GM18951 (cell line): Measurements from ENCODE around the gene KLK2.

Experiments
- POLR2A ChIP-seq: IDR thresholded peaks from 4 replicates; pipeline ENCODE4 v1.6.1; 2011; ENCODE audit warnings: mild to moderate bottlenecking; ENCODE audit not compliant: insufficient read length, insufficient read depth; ENCODE audit errors: extremely low read depth
- in situ Hi-C: fragments of 300-500 bp; cut with MboI; formaldehyde crosslinking; loops from one replicate; pipeline ENCODE4 v1.12.0; 2022; ENCODE audit warnings: low sequenced_read_pairs, mixed read lengths, inconsistent platforms; ENCODE audit not compliant: unreplicated experiment

Gene KLK2

DNA sequence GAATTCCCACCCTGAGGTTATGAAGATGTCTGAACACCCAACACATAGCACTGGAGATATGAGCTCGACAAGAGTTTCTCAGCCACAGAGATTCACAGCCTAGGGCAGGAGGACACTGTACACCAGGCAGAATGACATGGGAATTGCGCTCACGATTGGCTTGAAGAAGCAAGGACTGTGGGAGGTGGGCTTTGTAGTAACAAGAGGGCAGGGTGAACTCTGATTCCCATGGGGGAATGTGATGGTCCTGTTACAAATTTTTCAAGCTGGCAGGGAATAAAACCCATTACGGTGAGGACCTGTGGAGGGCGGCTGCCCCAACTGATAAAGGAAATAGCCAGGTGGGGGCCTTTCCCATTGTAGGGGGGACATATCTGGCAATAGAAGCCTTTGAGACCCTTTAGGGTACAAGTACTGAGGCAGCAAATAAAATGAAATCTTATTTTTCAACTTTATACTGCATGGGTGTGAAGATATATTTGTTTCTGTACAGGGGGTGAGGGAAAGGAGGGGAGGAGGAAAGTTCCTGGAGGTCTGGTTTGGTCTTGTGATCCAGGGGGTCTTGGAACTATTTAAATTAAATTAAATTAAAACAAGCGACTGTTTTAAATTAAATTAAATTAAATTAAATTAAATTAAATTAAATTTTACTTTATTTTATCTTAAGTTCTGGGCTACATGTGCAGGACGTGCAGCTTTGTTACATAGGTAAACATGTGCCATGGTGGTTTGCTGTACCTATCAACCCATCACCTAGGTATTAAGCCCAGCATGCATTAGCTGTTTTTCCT is 11.5 kb upstream of the KLK2 start:
- in situ Hi-C loops, result no loop called here
- no peak for TF ChIP-seq POLR2A

GRCh38 chr19:50869479-50869878 is 3.8 kb upstream of the KLK2 start:
- no peak for TF ChIP-seq POLR2A
- in situ Hi-C loops, result no loop called here

DNA sequence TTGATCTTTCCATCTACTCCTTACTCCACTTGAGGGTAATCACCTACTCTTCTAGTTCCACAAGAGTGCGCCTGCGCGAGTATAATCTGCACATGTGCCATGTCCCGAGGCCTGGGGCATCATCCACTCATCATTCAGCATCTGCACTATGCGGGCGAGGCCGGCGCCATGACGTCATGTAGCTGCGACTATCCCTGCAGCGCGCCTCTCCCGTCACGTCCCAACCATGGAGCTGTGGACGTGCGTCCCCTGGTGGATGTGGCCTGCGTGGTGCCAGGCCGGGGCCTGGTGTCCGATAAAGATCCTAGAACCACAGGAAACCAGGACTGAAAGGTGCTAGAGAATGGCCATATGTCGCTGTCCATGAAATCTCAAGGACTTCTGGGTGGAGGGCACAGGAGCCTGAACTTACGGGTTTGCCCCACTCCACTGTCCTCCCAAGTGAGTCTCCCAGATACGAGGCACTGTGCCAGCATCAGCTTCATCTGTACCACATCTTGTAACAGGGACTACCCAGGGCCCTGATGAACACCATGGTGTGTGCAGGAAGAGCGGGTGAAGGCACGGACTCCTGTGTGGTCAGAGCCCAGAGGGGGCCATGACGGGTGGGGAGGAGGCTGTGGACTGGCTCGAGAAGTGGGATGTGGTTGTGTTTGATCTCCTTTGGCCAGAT is 2.7 kb upstream of the KLK2 start:
- no peak for TF ChIP-seq POLR2A
- in situ Hi-C loops, result no loop called here

- in situ Hi-C loops, result no loop called here
- no peak for TF ChIP-seq POLR2A
These were observed 972 bp downstream of the KLK2 start for GRCh38 chr19:50874211-50874610.

- TF ChIP-seq POLR2A, result no peak
- in situ Hi-C loops, result no loop called here
These were observed 2.7 kb downstream of the KLK2 start for GRCh38 chr19:50875795-50876422.

DNA sequence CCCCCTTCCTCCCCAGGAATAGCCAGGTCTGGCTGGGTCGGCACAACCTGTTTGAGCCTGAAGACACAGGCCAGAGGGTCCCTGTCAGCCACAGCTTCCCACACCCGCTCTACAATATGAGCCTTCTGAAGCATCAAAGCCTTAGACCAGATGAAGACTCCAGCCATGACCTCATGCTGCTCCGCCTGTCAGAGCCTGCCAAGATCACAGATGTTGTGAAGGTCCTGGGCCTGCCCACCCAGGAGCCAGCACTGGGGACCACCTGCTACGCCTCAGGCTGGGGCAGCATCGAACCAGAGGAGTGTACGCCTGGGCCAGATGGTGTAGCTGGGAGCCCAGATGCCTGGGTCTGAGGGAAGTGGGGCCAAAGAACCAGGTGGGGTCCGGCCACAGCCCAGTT is 3.2 kb downstream of the KLK2 start:
- TF ChIP-seq POLR2A, result no peak
- in situ Hi-C loops, result no loop called here

DNA sequence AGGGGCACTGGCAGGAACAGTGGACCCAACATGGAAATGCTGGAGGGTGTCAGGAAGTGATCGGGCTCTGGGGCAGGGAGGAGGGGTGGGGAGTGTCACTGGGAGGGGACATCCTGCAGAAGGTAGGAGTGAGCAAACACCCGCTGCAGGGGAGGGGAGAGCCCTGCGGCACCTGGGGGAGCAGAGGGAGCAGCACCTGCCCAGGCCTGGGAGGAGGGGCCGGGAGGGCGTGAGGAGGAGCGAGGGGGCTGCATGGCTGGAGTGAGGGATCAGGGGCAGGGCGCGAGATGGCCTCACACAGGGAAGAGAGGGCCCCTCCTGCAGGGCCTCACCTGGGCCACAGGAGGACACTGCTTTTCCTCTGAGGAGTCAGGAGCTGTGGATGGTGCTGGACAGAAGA is 4.1 kb downstream of the KLK2 start:
- in situ Hi-C loops, result no loop called here
- TF ChIP-seq POLR2A, result no peak

DNA sequence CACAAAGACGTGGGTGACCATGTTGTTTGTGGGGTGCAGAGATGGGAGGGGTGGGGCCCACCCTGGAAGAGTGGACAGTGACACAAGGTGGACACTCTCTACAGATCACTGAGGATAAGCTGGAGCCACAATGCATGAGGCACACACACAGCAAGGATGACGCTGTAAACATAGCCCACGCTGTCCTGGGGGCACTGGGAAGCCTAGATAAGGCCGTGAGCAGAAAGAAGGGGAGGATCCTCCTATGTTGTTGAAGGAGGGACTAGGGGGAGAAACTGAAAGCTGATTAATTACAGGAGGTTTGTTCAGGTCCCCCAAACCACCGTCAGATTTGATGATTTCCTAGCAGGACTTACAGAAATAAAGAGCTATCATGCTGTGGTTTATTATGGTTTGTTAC is 5.6 kb downstream of the KLK2 start:
- no peak for TF ChIP-seq POLR2A
- in situ Hi-C loops, result no loop called here

- in situ Hi-C loops, result no loop called here
These were observed 7.0 kb downstream of the KLK2 start for GRCh38 chr19:50880241-50880640.

DNA sequence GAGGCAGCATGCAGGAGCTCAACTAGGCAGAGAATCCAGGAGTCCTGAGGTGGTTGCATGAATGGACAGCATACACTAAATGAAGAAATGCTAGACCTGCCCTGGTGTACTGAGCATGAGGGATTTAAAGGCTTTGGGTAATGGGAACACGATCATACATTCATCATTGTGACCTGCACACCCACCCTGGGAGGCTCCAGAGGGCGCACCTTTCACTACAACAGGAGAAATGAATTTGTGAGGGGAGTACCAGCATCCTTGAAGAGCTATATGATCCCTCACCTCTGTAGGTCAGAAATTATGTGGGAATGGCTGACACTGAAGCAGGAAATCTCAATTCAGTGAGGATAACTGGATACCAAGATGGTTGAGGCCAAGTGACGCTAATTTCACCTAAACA is 8.9 kb downstream of the KLK2 start:
- TF ChIP-seq POLR2A, result no peak
- in situ Hi-C loops, result no loop called here

More at GRCh38 chr19:50880241-50880640, 7.0 kb downstream of the KLK2 start:
- no peak for TF ChIP-seq POLR2A

DNA sequence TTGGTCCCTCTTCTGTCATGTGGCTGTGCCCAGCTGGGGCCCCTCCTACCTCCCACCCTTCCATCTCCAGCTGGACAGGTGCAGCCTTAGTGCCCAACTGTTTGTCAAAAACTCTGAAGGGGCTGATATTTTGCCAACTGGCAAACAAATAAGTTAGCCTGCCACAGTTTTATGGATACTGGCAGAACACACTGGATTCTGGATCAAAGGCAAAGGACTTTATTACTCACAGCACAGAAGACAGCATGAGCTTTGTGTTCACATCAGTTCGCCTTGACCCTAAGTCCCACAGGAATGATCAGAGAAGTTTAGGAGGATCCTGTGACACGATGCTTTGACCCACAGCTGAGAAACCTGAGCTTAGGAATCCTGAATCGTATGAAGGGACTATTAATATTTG is 16.4 kb downstream of the KLK2 start:
- no peak for TF ChIP-seq POLR2A
- in situ Hi-C loops, result no loop called here

GRCh38 chr19:50890422-50891252 is 17.4 kb downstream of the KLK2 start:
- TF ChIP-seq POLR2A, result no peak
- in situ Hi-C loops, result no loop called here

DNA sequence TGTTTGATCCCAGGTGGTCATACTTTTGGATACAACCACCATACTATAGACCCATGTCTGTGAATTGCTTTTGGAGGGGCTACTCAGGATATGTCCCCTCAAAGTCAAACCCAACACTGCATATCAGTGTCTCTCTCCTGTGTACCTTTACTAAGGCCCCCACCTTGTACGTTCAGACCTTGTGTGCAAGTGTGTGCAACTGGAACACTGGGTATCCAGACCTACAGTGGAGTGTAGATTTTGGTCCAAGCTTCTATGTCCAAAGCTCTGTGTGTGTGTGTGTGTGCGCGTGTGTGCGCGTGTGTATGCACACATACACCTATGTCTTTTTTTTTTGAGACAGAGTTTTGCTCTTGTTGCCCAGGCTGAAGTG is 18.0 kb downstream of the KLK2 start:
- no peak for TF ChIP-seq POLR2A
- in situ Hi-C loops, result no loop called here

DNA sequence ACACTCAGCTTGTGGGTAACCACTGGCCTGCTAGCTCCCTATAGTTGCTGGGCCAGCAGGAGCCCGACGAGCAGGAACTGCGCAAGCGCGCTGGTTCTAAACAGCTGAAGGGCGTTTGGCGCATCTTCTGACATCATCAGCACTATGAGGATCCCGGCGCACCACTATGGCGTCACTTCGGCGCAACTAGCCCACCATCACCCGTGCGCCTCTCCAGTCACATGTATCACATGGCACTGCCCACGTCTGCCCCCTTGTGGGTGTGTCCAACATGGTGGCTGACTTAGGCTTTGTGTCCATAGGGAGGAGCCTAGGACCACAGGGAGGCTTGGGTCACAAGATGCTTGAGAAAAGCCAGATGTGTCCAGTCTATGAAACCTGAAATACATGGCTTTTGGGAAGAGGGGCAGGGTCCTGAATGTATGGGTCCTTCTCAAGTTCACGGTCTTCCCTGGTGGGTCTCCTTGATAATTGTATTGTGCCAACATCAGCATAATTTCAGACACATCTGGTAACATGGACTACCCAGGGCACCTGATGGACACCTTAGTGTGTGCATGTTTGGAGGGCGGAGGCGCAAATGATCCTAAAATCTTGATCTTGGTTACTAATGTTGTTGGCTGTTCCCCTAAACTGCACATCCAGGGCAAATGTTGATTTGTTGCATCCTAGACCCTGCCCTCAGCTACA is 20.0 kb downstream of the KLK2 start:
- TF ChIP-seq POLR2A, result no peak
- in situ Hi-C loops, result no loop called here
